ENCODE results near the gene TMTC1. TPM values are rescaled to one million over a fixed set of nuclear protein-coding genes. Genes with fewer than 3 reads are reported as not detected.

The TMTC1 gene
- total and polyA plus RNA-seq, 7 experiments from 2014 or later = 0.19 to 2.8 (median 0.46) TPM; not detected in 3

DNA sequence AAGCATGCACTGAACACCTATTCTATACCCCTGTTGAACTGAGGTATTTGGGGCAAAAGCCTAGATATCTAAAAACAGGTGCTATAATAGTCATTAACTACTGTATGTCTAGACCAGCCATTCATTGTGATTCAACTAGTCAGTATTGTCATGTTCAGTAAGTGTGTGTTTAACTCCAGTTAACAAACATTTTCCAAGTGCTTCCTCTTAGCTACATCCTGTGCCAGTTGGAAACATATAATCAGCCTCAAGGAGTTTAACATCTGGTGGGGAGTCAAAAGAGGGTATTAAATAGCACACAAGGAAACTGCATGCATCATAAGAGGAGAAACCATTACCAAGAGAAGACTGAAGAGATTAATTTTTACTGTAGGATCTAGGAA lies 20.4 kb downstream of the TMTC1 start:
- CTCF ChIA-PET = no interaction called here
- Histone ChIP-seq H3K27ac (ENCODE audit: low read depth, low read length) (no peak overlapping the region), H3K4me3 (ENCODE audit: low read length) (no peak overlapping the region), H3K9me3 (ENCODE audit: control insufficient read depth in 2 of 3, low read length in 3 of 3) (no peaks in the 10 kb centered on the region), H3K4me1 (ENCODE audit: control insufficient read depth in 2 of 2, insufficient read depth in 2 of 2, low read length in 2 of 2) (no peaks in the 10 kb centered on the region), H3K27me3 (ENCODE audit: control insufficient read depth in 2 of 2, insufficient read depth in 2 of 2, low read length in 2 of 2) (no peaks in the 10 kb centered on the region), H3K36me3 (ENCODE audit: control insufficient read depth in 2 of 3, insufficient read depth in 3 of 3, low read length in 3 of 3) (no peaks in the 10 kb centered on the region)
- POLR2A ChIA-PET = no interaction called here
- no peak for DNase-seq
- H3K36me3 Mint-ChIP-seq = no peaks in the 10 kb centered on the region
- ATAC-seq = no peak
- H3K27ac Mint-ChIP-seq = no peak overlapping the region
- H3K4me1 Mint-ChIP-seq = no peaks in the 10 kb centered on the region
- peaks cover 0 to 8% (median 0%) of the 10 kb centered on the region in 5 donors for H3K27me3 Mint-ChIP-seq
- intact Hi-C loops (cut with micrococcal nuclease) = no loop called here
- peaks cover 0 to 6% (median 0%) of the 10 kb centered on the region in 11 donors for H3K9me3 Mint-ChIP-seq
- no peak overlapping the region for H3K4me3 Mint-ChIP-seq

DNA sequence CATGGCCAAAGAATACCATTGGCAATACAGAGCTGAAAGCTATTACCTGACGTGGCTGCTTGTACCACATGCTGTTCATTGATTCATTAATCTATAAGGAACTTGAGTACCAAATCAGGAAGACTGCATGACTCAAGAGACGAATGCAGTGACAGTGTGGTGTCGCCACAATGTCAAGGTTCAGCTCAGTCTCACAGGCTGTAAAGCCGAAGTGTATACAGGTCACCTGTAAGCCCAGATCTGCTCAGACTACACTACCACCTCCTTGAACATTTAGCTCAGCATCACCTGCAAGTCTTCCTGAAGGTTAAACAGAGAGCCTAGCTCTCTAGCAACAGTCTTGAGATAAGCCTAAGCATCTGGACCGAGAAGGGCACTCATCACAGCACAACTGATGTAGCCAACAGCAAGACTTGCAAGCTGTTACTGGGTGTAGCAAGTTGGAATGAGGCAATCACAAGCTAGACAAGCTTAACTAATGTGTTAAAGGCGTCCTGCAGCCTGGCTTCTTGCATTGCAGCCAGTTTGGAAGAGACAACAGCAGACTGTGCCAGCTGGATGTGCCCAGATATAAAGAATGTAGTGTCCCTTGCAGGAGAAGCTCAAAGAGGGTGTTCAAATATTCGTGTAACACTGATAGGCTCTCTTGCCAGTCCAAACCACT lies 21.0 kb downstream of the TMTC1 start:
- peaks cover 0 to 5% (median 0%) of the 10 kb centered on the region in 5 donors for H3K27me3 Mint-ChIP-seq
- no peaks in the 10 kb centered on the region for H3K36me3 Mint-ChIP-seq
- POLR2A ChIA-PET = no interaction called here
- H3K36me3 ChIP-seq (ENCODE audit: control insufficient read depth in 2 of 3, insufficient read depth in 3 of 3, low read length in 3 of 3) = no peaks in the 10 kb centered on the region
- H3K9me3 Mint-ChIP-seq = peaks cover 0 to 10% (median 0%) of the 10 kb centered on the region in 11 donors
- intact Hi-C loops (cut with micrococcal nuclease) = no loop called here
- H3K4me1 Mint-ChIP-seq = no peaks in the 10 kb centered on the region
- H3K27ac ChIP-seq (ENCODE audit: low read depth, low read length) = no peak overlapping the region
- no peaks in the 10 kb centered on the region for H3K9me3 ChIP-seq (ENCODE audit: control insufficient read depth in 2 of 3, low read length in 3 of 3)
- no peaks in the 10 kb centered on the region for H3K27me3 ChIP-seq (ENCODE audit: control insufficient read depth in 2 of 2, insufficient read depth in 2 of 2, low read length in 2 of 2)
- CTCF ChIA-PET = no interaction called here
- H3K27ac Mint-ChIP-seq = no peak overlapping the region
- DNase-seq (no peak), ATAC-seq (no peak)
- no peak overlapping the region for H3K4me3 Mint-ChIP-seq
- H3K4me3 ChIP-seq (ENCODE audit: low read length) = no peak overlapping the region
- H3K4me1 ChIP-seq (ENCODE audit: control insufficient read depth in 2 of 2, insufficient read depth in 2 of 2, low read length in 2 of 2) = no peaks in the 10 kb centered on the region

DNA sequence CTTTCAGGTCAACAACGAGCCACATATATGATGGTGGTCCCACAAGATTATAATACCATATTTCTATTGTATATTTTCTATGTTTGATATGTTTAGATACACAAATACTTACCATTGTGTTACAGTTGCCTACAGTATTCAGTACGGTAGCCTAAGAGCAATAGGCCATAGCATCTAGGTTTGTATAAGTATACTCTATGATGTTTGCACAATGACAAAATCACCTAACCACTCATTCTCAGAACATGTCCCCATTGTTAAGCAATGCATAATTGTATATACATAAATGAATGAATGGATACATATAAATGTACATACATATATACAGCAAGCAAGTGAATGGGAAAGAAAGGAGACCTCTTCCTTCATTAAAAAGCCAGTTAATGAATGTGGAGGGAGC lies 23.8 kb downstream of the TMTC1 start:
- ATAC-seq = no peak
- H3K4me1 Mint-ChIP-seq = no peaks in the 10 kb centered on the region
- H3K4me1 ChIP-seq (ENCODE audit: control insufficient read depth in 2 of 2, insufficient read depth in 2 of 2, low read length in 2 of 2) = no peaks in the 10 kb centered on the region
- H3K4me3 ChIP-seq (ENCODE audit: low read length) = no peak overlapping the region
- POLR2A ChIA-PET = no interaction called here
- no peaks in the 10 kb centered on the region for H3K27me3 ChIP-seq (ENCODE audit: control insufficient read depth in 2 of 2, insufficient read depth in 2 of 2, low read length in 2 of 2)
- intact Hi-C loops (cut with micrococcal nuclease) = no loop called here
- CTCF ChIA-PET = no interaction called here
- no peaks in the 10 kb centered on the region for H3K27me3 Mint-ChIP-seq
- no peaks in the 10 kb centered on the region for H3K36me3 Mint-ChIP-seq
- no peak for DNase-seq
- H3K9me3 Mint-ChIP-seq = peaks cover 0 to 10% (median 0%) of the 10 kb centered on the region in 11 donors
- no peak overlapping the region for H3K27ac Mint-ChIP-seq
- H3K4me3 Mint-ChIP-seq = no peak overlapping the region
- H3K27ac ChIP-seq (ENCODE audit: low read depth, low read length) = no peak overlapping the region
- no peaks in the 10 kb centered on the region for H3K9me3 ChIP-seq (ENCODE audit: control insufficient read depth in 2 of 3, low read length in 3 of 3)
- no peaks in the 10 kb centered on the region for H3K36me3 ChIP-seq (ENCODE audit: control insufficient read depth in 2 of 3, insufficient read depth in 3 of 3, low read length in 3 of 3)

DNA sequence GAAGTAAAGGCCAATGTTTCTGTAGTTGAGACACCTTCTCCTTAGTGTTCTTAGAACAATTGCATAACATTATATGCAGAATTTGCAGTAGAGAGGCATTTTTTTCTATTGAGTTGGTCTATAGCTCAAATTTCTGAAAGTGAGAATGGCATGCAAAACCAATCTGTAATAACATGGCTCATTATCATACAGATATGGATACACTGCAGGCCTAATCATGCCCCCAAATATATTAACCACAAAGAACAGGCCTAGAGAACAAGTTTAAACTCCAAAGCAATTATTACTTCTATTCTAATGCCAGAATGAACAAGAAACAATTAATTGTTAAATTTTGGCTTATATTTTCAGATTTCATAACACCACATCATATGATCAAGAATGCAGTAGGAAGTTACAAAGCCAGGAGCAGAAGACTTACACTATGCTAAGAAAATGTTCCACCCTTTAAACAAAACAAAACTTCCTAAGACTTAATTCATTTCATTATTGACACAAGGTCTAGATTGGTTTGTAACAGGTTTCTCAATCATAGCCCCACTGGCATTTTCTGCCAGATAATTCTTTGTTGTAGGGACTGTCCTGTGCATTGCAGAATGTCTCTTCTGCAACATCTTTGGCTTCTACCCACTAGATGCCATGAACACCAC lies 26.9 kb downstream of the TMTC1 start:
- Mint-ChIP-seq H3K4me3 (no peak overlapping the region), H3K27ac (no peak overlapping the region), H3K9me3 (peaks cover 0 to 10% (median 1%) of the 10 kb centered on the region in 11 donors), H3K27me3 (no peaks in the 10 kb centered on the region), H3K4me1 (no peaks in the 10 kb centered on the region), H3K36me3 (no peaks in the 10 kb centered on the region)
- no peak for ATAC-seq
- ChIA-PET POLR2A (no interaction called here), CTCF (no interaction called here)
- no peaks in the 10 kb centered on the region for H3K9me3 ChIP-seq (ENCODE audit: control insufficient read depth in 2 of 3, low read length in 3 of 3)
- no peaks in the 10 kb centered on the region for H3K4me1 ChIP-seq (ENCODE audit: control insufficient read depth in 2 of 2, insufficient read depth in 2 of 2, low read length in 2 of 2)
- no peaks in the 10 kb centered on the region for H3K27me3 ChIP-seq (ENCODE audit: control insufficient read depth in 2 of 2, insufficient read depth in 2 of 2, low read length in 2 of 2)
- intact Hi-C loops (cut with micrococcal nuclease) = no loop called here
- H3K27ac ChIP-seq (ENCODE audit: low read depth, low read length) = no peak overlapping the region
- DNase-seq = no peak
- no peak overlapping the region for H3K4me3 ChIP-seq (ENCODE audit: low read length)
- H3K36me3 ChIP-seq (ENCODE audit: control insufficient read depth in 2 of 3, insufficient read depth in 3 of 3, low read length in 3 of 3) = no peaks in the 10 kb centered on the region

DNA sequence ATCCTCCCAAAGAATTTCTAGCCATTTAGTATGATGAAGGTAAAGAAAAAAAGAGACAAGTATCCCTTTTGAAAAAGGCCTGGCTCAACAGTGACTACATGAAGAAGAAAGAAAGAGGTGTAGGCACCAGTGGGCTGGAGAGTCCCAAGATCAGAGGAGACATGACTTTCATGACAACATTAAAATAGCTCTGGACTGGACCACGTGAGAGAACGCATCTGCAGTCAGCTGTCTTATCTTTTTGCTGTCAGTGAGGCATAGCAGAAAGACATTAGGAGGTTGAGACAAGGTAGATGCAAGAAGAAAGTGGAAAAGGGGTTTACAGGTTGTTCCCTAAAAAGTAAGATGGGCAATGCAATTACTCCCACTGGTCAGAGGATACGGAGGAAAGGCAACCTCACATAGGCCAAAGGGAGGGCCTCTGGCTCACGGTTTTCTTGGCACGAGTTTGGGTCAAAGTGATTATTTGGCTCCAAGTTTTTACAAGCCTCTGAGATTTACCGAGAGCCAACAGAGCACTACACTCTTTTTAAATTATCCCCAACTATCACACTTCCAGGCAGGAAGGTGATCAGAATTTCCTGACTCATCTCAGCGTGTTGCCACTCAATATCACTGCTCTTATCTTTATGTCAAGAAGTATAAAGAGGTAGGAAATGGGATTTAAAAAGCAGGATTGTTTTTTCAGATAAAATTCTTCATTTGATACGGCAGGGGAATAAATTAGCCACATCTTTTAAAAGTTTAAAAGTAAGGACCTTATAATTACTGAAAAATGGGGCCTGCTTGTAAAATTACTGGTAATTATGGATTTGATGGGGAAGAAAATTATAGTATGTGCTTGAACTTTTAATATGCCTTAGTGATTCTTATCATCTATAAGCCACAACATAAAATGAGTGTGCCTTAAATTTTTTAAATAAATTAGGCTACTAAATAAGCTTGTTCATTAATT lies 29.2 kb downstream of the TMTC1 start:
- Mint-ChIP-seq H3K4me3 (no peak overlapping the region), H3K27me3 (peaks cover 0 to 12% (median 0%) of the 10 kb centered on the region in 5 donors), H3K9me3 (peaks cover 0 to 12% (median 3%) of the 10 kb centered on the region in 11 donors), H3K27ac (no peak overlapping the region), H3K36me3 (no peaks in the 10 kb centered on the region), H3K4me1 (peaks cover 0 to 5% (median 0%) of the 10 kb centered on the region in 7 donors)
- ATAC-seq (no peak), DNase-seq (no peak)
- Histone ChIP-seq H3K4me1 (ENCODE audit: control insufficient read depth in 2 of 2, insufficient read depth in 2 of 2, low read length in 2 of 2) (no peaks in the 10 kb centered on the region), H3K36me3 (ENCODE audit: control insufficient read depth in 2 of 3, insufficient read depth in 3 of 3, low read length in 3 of 3) (no peaks in the 10 kb centered on the region), H3K4me3 (ENCODE audit: low read length) (no peak overlapping the region), H3K9me3 (ENCODE audit: control insufficient read depth in 2 of 3, low read length in 3 of 3) (no peaks in the 10 kb centered on the region), H3K27ac (ENCODE audit: low read depth, low read length) (no peak overlapping the region), H3K27me3 (ENCODE audit: control insufficient read depth in 2 of 2, insufficient read depth in 2 of 2, low read length in 2 of 2) (no peaks in the 10 kb centered on the region)
- intact Hi-C loops (cut with micrococcal nuclease) = no loop called here
- ChIA-PET POLR2A (no interaction called here), CTCF (no interaction called here)

DNA sequence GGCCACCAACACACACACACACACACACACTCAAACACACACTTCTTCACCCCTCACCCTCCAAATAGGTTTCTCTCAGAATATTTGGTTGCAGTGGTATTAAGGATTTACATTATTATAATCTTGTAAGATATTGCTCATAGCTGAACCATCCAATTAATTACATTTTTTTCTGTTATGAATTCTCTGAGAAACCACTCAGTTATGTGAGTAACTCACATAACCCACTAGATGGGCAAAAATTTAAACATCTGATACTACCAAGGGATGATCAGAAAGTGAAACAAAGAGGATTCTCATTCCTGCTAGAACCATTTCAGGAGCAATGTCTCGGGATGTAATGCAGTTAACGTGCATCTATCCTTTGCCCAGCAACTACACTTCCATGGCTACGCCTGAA lies 31.6 kb downstream of the TMTC1 start:
- ChIA-PET POLR2A (no interaction called here), CTCF (no interaction called here)
- no peak overlapping the region for H3K27ac Mint-ChIP-seq
- no peaks in the 10 kb centered on the region for H3K36me3 Mint-ChIP-seq
- H3K4me1 Mint-ChIP-seq = peaks cover 0 to 5% (median 0%) of the 10 kb centered on the region in 7 donors
- Histone ChIP-seq H3K27me3 (ENCODE audit: control insufficient read depth in 2 of 2, insufficient read depth in 2 of 2, low read length in 2 of 2) (no peaks in the 10 kb centered on the region), H3K4me3 (ENCODE audit: low read length) (no peak overlapping the region), H3K4me1 (ENCODE audit: control insufficient read depth in 2 of 2, insufficient read depth in 2 of 2, low read length in 2 of 2) (no peaks in the 10 kb centered on the region), H3K9me3 (ENCODE audit: control insufficient read depth in 2 of 3, low read length in 3 of 3) (no peaks in the 10 kb centered on the region), H3K36me3 (ENCODE audit: control insufficient read depth in 2 of 3, insufficient read depth in 3 of 3, low read length in 3 of 3) (no peaks in the 10 kb centered on the region), H3K27ac (ENCODE audit: low read depth, low read length) (no peak overlapping the region)
- peaks cover 0 to 7% (median 1%) of the 10 kb centered on the region in 11 donors for H3K9me3 Mint-ChIP-seq
- no peak overlapping the region for H3K4me3 Mint-ChIP-seq
- H3K27me3 Mint-ChIP-seq = peaks cover 0 to 12% (median 0%) of the 10 kb centered on the region in 5 donors
- intact Hi-C loops (cut with micrococcal nuclease) = no loop called here
- ATAC-seq = no peak
- no peak for DNase-seq

All from naive thymus-derived CD4-positive, alpha-beta T cell (primary cell).